SK-N-SH (cell line): ENCODE data around the gene IQCN. TPM values are rescaled to one million over a fixed set of nuclear protein-coding genes. Genes with fewer than 3 reads are reported as not detected.

Experiments
- CTCF ChIA-PET: fragments of 300-600, 350-600 bp; formaldehyde crosslinking; extraction: SDS; loops from one replicate; lab custom pipeline; 2021; lab: Yijun Ruan, JAX
- POLR2A ChIA-PET: fragments of 350-600 bp; sonication (Branson Sonifier 250); formaldehyde crosslinking; extraction: SDS; loops from one replicate; lab custom pipeline; 2020; ENCODE audit warnings: antibody characterized with exemption, inconsistent platforms; lab: Yijun Ruan, JAX
- DNase-seq: peaks from one replicate; pipeline ENCODE4 v3.0.0; 2012
- H2AFZ ChIP-seq: fragments of 200-600 bp; sonication (generic); 2 replicates; pipeline ENCODE4 v1.8.1; 2016; ENCODE audit warnings: antibody characterized with exemption, mild to moderate bottlenecking, low read depth
- H3F3A ChIP-seq: fragments of 200-600 bp; sonication (generic); replicated peaks from 2 replicates; pipeline ENCODE3; 2016; ENCODE audit warnings: antibody characterized with exemption, mild to moderate bottlenecking; ENCODE audit not compliant: insufficient read depth
- H3K27ac ChIP-seq, 2 experiments: fragments of 200-500 bp in 1 of 2; fragments of 200-600 bp in 1 of 2; sonication (Bioruptor generic) in 1 of 2; sonication (generic), shearing (Covaris generic) in 1 of 2; 2 replicates each; pipeline versions ENCODE4 v1.5.1 to v1.6.1; 2014 to 2016; ENCODE audit warnings: low read depth in 2 of 2, inconsistent platforms in 1 of 2, low read length in 1 of 2, mild to moderate bottlenecking in 1 of 2, mixed read lengths in 1 of 2
- H3K27me3 ChIP-seq: fragments of 200-600 bp; sonication (generic), shearing (Covaris generic); 2 replicates; pipeline ENCODE4 v1.6.1; 2016; ENCODE audit warnings: mixed run types; ENCODE audit not compliant: insufficient read depth
- H3K36me3 ChIP-seq, 2 experiments: fragments of 200-500 bp in 1 of 2; fragments of 200-600 bp in 1 of 2; sonication (Bioruptor generic) in 1 of 2; sonication (generic) in 1 of 2; replicated peaks in 1 of 2; 2 replicates each; pipeline versions ENCODE3 to v1.5.1; 2014 to 2016; ENCODE audit warnings: low read length in 1 of 2, mild to moderate bottlenecking in 1 of 2; ENCODE audit not compliant: insufficient read depth in 2 of 2, control insufficient read depth in 1 of 2
- H3K4me1 ChIP-seq, 2 experiments: fragments of 200-500 bp in 1 of 2; fragments of 200-600 bp in 1 of 2; sonication (Bioruptor generic) in 1 of 2; sonication (generic), shearing (Covaris generic) in 1 of 2; 2 replicates each; pipeline versions ENCODE4 v1.5.1 to v1.6.1; 2014 to 2016; ENCODE audit warnings: low read depth in 1 of 2, low read length in 1 of 2, mixed run types in 1 of 2; ENCODE audit not compliant: insufficient read depth in 2 of 2, control insufficient read depth in 1 of 2
- H3K4me2 ChIP-seq: fragments of 200-600 bp; sonication (generic), shearing (Covaris generic); 2 replicates; pipeline ENCODE4 v1.6.1; 2017; ENCODE audit warnings: mixed run types
- H3K4me3 ChIP-seq, 2 experiments: fragments of 200-500 bp in 1 of 2; fragments of 200-600 bp in 1 of 2; sonication (Bioruptor generic) in 1 of 2; sonication (generic), shearing (Covaris generic) in 1 of 2; 2 replicates each; pipeline versions ENCODE4 v1.5.1 to v1.8.1; 2014 to 2016; ENCODE audit warnings: low read depth in 2 of 2, inconsistent platforms in 1 of 2, low read length in 1 of 2, mild to moderate bottlenecking in 1 of 2, mixed read lengths in 1 of 2, moderate library complexity in 1 of 2
- H3K79me2 ChIP-seq: fragments of 200-600 bp; sonication (generic); 2 replicates; pipeline ENCODE4 v1.8.1; 2017; ENCODE audit warnings: mild to moderate bottlenecking; ENCODE audit not compliant: insufficient read depth
- H3K9ac ChIP-seq: fragments of 200-600 bp; sonication (generic); 2 replicates; pipeline ENCODE4 v1.6.1; 2017; ENCODE audit warnings: mixed run types
- H3K9me2 ChIP-seq: fragments of 200-600 bp; sonication (generic); 2 replicates; pipeline ENCODE4 v1.6.1; 2017; ENCODE audit warnings: mixed run types
- H3K9me3 ChIP-seq: fragments of 200-600 bp; sonication (generic); 2 replicates; pipeline ENCODE4 v1.6.1; 2017; ENCODE audit warnings: mixed run types, mild to moderate bottlenecking, moderate library complexity
- H4K20me1 ChIP-seq: fragments of 200-600 bp; sonication (generic); 2 replicates; pipeline ENCODE4 v1.6.1; 2017; ENCODE audit warnings: mild to moderate bottlenecking, mixed run types; ENCODE audit not compliant: insufficient read depth
- ELF1 ChIP-seq: IDR thresholded peaks from 2 replicates; pipeline ENCODE4 v1.4.0; 2012
- EP300 ChIP-seq, 2 experiments: IDR thresholded peaks; 2 replicates each; pipeline versions ENCODE4 v1.4.0 to v1.6.1; 2012; ENCODE audit warnings: borderline replicate concordance in 1 of 2, low read depth in 1 of 2, low read length in 1 of 2
- FOSL2 ChIP-seq: IDR thresholded peaks from 2 replicates; pipeline ENCODE4 v1.4.0; 2012; ENCODE audit warnings: low read depth, mild to moderate bottlenecking, moderate library complexity, borderline replicate concordance
- GATA2 ChIP-seq: sonication (generic); formaldehyde crosslinking; IDR thresholded peaks from 2 replicates; pipeline ENCODE4 v1.5.0; 2020; ENCODE audit warnings: mild to moderate bottlenecking, missing genetic modification reagents
- JUND ChIP-seq: IDR thresholded peaks from 2 replicates; pipeline ENCODE4 v1.4.0; 2012
- NRF1 ChIP-seq: IDR thresholded peaks from 2 replicates; pipeline ENCODE4 v1.6.1; 2012; ENCODE audit warnings: low read depth, mild to moderate bottlenecking, low read length
- POLR2AphosphoS5 ChIP-seq: IDR thresholded peaks from 2 replicates; pipeline ENCODE4 v1.6.1; 2012; ENCODE audit warnings: low read depth, low read length
- RCOR1 ChIP-seq: fragments of 150-350 bp; IDR thresholded peaks from 2 replicates; pipeline ENCODE4 v1.6.1; 2017; ENCODE audit warnings: antibody characterized with exemption, low read length
- RXRA ChIP-seq: IDR thresholded peaks from 2 replicates; pipeline ENCODE4 v1.4.0; 2012; ENCODE audit warnings: low read depth, mild to moderate bottlenecking, borderline replicate concordance
- SMC3 ChIP-seq: IDR thresholded peaks from 2 replicates; pipeline ENCODE4 v1.6.1; 2012; ENCODE audit warnings: low read depth, low read length, improper control_type of control experiment
- TCF12 ChIP-seq: IDR thresholded peaks from 2 replicates; pipeline ENCODE4 v1.4.0; 2012
- YY1 ChIP-seq: IDR thresholded peaks from 2 replicates; pipeline ENCODE4 v1.4.0; 2012; ENCODE audit warnings: low read depth, mild to moderate bottlenecking
- WGBS: methylation state at CpG from one replicate; pipeline ENCODE4 v1.1.6; 2017; ENCODE audit warnings: low lambda C conversion rate; 5-methylcytosine and 5-hydroxymethylcytosine counted together
- polyA plus RNA-seq, 3 experiments: library from polyadenylated mRNA; depleted of rRNA; stranded (reverse); fragments of >200 nt; gene quantifications; 2 replicates each; pipeline ENCODE4 v1.2.3, GENCODE V29; 2012
- TF ChIP-seq, protein P1 (sequence below): IDR thresholded peaks from 2 replicates; pipeline ENCODE4 v1.4.0; 2012; ENCODE audit warnings: low read depth, borderline replicate concordance
- TF ChIP-seq, protein P2 (sequence below): fragments of 200-600 bp; sonication (generic); IDR thresholded peaks from 2 replicates; pipeline ENCODE4 v1.6.1; 2017; ENCODE audit warnings: antibody characterized with exemption, mild to moderate bottlenecking, moderate library complexity
- TF ChIP-seq, protein P3 (sequence below): IDR thresholded peaks from 2 replicates; pipeline ENCODE4; 2012
- TF ChIP-seq, protein P4 (sequence below): IDR thresholded peaks from 2 replicates; pipeline ENCODE4 v1.6.1; 2012; ENCODE audit warnings: mild to moderate bottlenecking, low read depth, low read length, moderate library complexity

The IQCN gene
- polyA plus RNA-seq, 1 of the 3 experiments (the other 2 are of a cell fraction): 2.5 TPM

DNA sequence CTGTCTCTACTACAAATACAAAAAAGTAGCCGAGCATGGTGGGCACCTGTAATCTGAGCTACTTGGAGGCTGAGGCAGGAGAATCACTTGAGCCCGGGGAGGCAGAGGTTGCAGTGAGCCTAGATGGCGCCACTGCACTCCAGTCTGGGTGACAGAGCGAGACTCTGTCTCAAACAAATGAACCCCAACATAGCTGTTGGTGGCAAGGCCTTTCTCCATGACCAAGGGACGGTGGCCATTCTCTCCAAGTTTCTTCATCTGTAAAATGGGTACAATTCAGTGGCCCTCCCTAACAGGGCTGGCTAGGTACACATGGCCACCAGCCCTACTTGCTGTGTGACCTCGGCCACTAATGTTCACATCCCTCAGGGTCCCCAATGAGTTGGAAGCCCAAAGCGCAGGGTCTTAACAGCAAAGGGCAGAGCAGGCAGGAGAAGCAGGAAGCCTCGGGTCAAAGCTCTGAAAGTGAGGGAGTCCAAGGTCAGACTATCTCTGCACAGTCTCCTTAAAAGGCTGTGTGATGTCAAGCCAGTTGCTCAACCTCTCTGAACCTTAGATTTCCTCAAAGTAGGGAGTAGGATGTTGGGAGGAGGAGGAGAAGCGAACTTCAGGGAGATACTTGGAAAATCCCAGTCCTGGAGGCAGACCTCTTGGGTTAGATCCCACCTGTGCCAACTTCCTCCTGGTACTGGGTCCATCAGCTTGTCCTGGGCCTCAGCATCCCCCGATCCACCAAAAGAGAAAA, 4.4 kb upstream of the IQCN start:
- Histone ChIP-seq H3K9ac (peak overlapping the region; percentile 98), H3K79me2 (peaks cover 69% of the 10 kb centered on the region), H3K9me3 (no peaks in the 10 kb centered on the region), H3K9me2 (no peaks in the 10 kb centered on the region), H3K36me3 (peaks cover 4 to 18% of the 10 kb centered on the region in 2 experiments), H4K20me1 (peaks cover 66% of the 10 kb centered on the region), H3K4me1 (peaks cover 16 to 18% of the 10 kb centered on the region in 2 experiments; a peak in 3 of 4 replicates), H3K27ac (peak overlapping the region; percentile 31 to 97; a peak in 2 of 4 replicates), H3K4me2 (peak overlapping the region; percentile 93), H2AFZ (no peak overlapping the region), H3F3A (peaks cover 24% of the 10 kb centered on the region), H3K27me3 (no peaks in the 10 kb centered on the region), H3K4me3 (peak overlapping the region; percentile 74 to 92)
- ChIA-PET CTCF (interaction anchor here (0.6 to 13.0 kb wide), 51 partner anchors 8 to 505 kb away, joined by 3 to 216 read pairs (median 6); partner anchors contain the start of genes LRRC25, LSM4, MPV17L2 and RAB3A), POLR2A (interaction anchor here (1.0 to 6.1 kb wide), 10 partner anchors 14 to 110 kb away, joined by 3 to 112 read pairs (median 10); partner anchors contain the start of gene LSM4)
- TF ChIP-seq GATA2: no peak
- TF ChIP-seq NRF1: no peak
- TF ChIP-seq, protein P1, sequence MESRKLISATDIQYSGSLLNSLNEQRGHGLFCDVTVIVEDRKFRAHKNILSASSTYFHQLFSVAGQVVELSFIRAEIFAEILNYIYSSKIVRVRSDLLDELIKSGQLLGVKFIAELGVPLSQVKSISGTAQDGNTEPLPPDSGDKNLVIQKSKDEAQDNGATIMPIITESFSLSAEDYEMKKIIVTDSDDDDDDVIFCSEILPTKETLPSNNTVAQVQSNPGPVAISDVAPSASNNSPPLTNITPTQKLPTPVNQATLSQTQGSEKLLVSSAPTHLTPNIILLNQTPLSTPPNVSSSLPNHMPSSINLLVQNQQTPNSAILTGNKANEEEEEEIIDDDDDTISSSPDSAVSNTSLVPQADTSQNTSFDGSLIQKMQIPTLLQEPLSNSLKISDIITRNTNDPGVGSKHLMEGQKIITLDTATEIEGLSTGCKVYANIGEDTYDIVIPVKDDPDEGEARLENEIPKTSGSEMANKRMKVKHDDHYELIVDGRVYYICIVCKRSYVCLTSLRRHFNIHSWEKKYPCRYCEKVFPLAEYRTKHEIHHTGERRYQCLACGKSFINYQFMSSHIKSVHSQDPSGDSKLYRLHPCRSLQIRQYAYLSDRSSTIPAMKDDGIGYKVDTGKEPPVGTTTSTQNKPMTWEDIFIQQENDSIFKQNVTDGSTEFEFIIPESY: no peak
- TF ChIP-seq, protein P2, sequence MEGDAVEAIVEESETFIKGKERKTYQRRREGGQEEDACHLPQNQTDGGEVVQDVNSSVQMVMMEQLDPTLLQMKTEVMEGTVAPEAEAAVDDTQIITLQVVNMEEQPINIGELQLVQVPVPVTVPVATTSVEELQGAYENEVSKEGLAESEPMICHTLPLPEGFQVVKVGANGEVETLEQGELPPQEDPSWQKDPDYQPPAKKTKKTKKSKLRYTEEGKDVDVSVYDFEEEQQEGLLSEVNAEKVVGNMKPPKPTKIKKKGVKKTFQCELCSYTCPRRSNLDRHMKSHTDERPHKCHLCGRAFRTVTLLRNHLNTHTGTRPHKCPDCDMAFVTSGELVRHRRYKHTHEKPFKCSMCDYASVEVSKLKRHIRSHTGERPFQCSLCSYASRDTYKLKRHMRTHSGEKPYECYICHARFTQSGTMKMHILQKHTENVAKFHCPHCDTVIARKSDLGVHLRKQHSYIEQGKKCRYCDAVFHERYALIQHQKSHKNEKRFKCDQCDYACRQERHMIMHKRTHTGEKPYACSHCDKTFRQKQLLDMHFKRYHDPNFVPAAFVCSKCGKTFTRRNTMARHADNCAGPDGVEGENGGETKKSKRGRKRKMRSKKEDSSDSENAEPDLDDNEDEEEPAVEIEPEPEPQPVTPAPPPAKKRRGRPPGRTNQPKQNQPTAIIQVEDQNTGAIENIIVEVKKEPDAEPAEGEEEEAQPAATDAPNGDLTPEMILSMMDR: peak; percentile 53
- DNase-seq: no peak
- WGBS: 55% methylated on average over 10 of the region's 10 CpGs

DNA sequence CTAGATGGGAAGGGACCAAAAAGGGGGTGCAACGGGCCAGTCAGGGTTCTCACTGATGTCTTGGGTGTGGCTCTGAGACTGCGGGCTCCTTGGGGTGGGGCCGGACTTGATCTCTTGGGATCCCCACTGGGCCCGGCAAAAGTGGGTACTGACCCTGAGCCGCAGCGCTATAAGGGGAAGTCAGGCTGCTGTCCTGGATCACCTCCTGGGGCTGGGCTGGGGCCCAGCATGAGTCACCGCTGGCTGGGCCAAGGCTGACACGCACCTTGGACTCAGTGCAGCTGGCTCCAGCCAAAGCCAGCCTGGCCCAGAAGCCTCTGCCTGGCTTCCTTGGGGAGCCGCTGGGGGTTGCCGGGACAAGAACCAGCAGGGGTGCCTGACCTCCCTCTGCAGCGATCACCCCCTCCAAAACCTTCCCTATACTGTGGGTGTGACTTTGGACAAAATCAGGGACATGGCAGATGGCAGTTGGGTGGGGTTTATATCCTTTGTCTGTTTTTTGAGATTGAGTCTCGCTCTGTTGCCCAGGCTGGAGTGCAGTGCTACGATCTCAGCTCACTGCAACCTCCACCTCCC, 617 bp upstream of the IQCN start:
- H3K4me2 ChIP-seq: peak overlapping the region; percentile 47
- ChIA-PET CTCF (interaction anchor here (0.8 to 13.0 kb wide), 6 partner anchors 19 to 113 kb away, joined by 3 to 216 read pairs (median 4); partner anchors contain the start of gene LSM4), POLR2A (interaction anchor here (0.7 to 2.1 kb wide), 6 partner anchors 21 to 249 kb away, joined by 3 to 6 read pairs (median 4); partner anchors contain the start of gene LSM4)
- H3K27me3 ChIP-seq: no peaks in the 10 kb centered on the region
- DNase-seq: no peak
- H3K79me2 ChIP-seq: peaks cover 62% of the 10 kb centered on the region
- 0 out of 4 replicates have a peak overlapping the region, but pooled peaks of 1 of the 2 experiments have one; percentile 1 for H3K4me3 ChIP-seq
- 82% methylated on average over 3 of the region's 13 CpGs for WGBS
- peak overlapping the region in 1 of 2 experiments; percentile 36; a peak in 2 of 4 replicates for H3K27ac ChIP-seq
- no peak overlapping the region for H2AFZ ChIP-seq
- peak overlapping the region; percentile 5; the same call in 1 of the 2 replicates for H3K9ac ChIP-seq
- peaks cover 4 to 18% of the 10 kb centered on the region in 2 experiments for H3K36me3 ChIP-seq
- peaks cover 32% of the 10 kb centered on the region for H3F3A ChIP-seq
- H3K4me1 ChIP-seq: peaks cover 8 to 9% of the 10 kb centered on the region in 2 experiments; a peak in 3 of 4 replicates
- H3K9me2 ChIP-seq: no peaks in the 10 kb centered on the region
- H3K9me3 ChIP-seq: no peaks in the 10 kb centered on the region
- H4K20me1 ChIP-seq: peaks cover 90% of the 10 kb centered on the region
- TF ChIP-seq, protein P3, sequence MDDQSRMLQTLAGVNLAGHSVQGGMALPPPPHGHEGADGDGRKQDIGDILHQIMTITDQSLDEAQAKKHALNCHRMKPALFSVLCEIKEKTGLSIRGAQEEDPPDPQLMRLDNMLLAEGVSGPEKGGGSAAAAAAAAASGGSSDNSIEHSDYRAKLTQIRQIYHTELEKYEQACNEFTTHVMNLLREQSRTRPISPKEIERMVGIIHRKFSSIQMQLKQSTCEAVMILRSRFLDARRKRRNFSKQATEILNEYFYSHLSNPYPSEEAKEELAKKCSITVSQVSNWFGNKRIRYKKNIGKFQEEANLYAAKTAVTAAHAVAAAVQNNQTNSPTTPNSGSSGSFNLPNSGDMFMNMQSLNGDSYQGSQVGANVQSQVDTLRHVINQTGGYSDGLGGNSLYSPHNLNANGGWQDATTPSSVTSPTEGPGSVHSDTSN: no peak
- TF ChIP-seq EP300 (IDR thresholded peaks at IDR 0.05; ENCODE audit: borderline replicate concordance in 1 of 2, low read depth in 1 of 2, low read length in 1 of 2) (peak in 1 of 2 experiments; percentile 51; a peak in 1 of 4 replicates), JUND (peak; percentile 82), RXRA (no peak; the same call in 1 of the 2 replicates), POLR2AphosphoS5 (no peak; the same call in 1 of the 2 replicates), FOSL2 (peak; percentile 94), SMC3 (no peak), TCF12 (peak; percentile 72), ELF1 (peak; percentile 46; the same call in 1 of the 2 replicates), RCOR1 (no peak), YY1 (no peak)
- TF ChIP-seq, protein P4, sequence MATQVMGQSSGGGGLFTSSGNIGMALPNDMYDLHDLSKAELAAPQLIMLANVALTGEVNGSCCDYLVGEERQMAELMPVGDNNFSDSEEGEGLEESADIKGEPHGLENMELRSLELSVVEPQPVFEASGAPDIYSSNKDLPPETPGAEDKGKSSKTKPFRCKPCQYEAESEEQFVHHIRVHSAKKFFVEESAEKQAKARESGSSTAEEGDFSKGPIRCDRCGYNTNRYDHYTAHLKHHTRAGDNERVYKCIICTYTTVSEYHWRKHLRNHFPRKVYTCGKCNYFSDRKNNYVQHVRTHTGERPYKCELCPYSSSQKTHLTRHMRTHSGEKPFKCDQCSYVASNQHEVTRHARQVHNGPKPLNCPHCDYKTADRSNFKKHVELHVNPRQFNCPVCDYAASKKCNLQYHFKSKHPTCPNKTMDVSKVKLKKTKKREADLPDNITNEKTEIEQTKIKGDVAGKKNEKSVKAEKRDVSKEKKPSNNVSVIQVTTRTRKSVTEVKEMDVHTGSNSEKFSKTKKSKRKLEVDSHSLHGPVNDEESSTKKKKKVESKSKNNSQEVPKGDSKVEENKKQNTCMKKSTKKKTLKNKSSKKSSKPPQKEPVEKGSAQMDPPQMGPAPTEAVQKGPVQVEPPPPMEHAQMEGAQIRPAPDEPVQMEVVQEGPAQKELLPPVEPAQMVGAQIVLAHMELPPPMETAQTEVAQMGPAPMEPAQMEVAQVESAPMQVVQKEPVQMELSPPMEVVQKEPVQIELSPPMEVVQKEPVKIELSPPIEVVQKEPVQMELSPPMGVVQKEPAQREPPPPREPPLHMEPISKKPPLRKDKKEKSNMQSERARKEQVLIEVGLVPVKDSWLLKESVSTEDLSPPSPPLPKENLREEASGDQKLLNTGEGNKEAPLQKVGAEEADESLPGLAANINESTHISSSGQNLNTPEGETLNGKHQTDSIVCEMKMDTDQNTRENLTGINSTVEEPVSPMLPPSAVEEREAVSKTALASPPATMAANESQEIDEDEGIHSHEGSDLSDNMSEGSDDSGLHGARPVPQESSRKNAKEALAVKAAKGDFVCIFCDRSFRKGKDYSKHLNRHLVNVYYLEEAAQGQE: 0 out of 2 replicates have a peak, but pooled peaks have one; percentile 53
